HEK293 (cell line): ENCODE measurements around the gene LXN.

Source experiments
- CTCF ChIA-PET: fragments of 350-600 bp; formaldehyde crosslinking; extraction: SDS; loops from one replicate; lab custom pipeline; 2021; ENCODE audit warnings: antibody characterized with exemption; lab: Yijun Ruan, JAX
- POLR2A ChIA-PET: fragments of 300-600 bp; formaldehyde crosslinking; extraction: SDS; loops from one replicate; lab custom pipeline; 2020; ENCODE audit warnings: antibody characterized with exemption, inconsistent platforms; lab: Yijun Ruan, JAX
- H3K27ac ChIP-seq: fragments of 200-500 bp; sonication (Bioruptor generic); 2 replicates; pipeline ENCODE4 v1.5.1; 2014; ENCODE audit warnings: low read depth, low read length, control low read depth, inconsistent platforms; ENCODE audit errors: extremely low read depth
- H3K36me3 ChIP-seq, 2 experiments: fragments of 200-500 bp in 1 of 2; sonication (Bioruptor generic) in 1 of 2; 1 replicate in 1 of 2; 2 replicates in 1 of 2; pipeline ENCODE4 v1.5.1; 2014 to 2017; ENCODE audit warnings: inconsistent platforms in 2 of 2, low read length in 2 of 2; ENCODE audit not compliant: control insufficient read depth in 2 of 2, insufficient read depth in 1 of 2
- H3K4me1 ChIP-seq: fragments of 200-500 bp; sonication (Bioruptor generic); 2 replicates; pipeline ENCODE4 v1.5.1; 2014; ENCODE audit warnings: mild to moderate bottlenecking, low read length, inconsistent platforms; ENCODE audit not compliant: control insufficient read depth, insufficient read depth
- H3K4me3 ChIP-seq: 2 replicates; pipeline ENCODE4 v1.5.1; 2011; ENCODE audit warnings: low read depth, mild to moderate bottlenecking, control low read depth, low read length, moderate library complexity
- H3K9me3 ChIP-seq: fragments of 200-500 bp; sonication (Bioruptor generic); 2 replicates; pipeline ENCODE4 v1.5.1; 2014; ENCODE audit warnings: low read depth, low read length, inconsistent platforms; ENCODE audit not compliant: control insufficient read depth, insufficient read depth
- HOXA7 ChIP-seq: sonication (generic); formaldehyde crosslinking; IDR thresholded peaks from 2 replicates; pipeline ENCODE4 v1.8.1; 2022; ENCODE audit warnings: missing genetic modification reagents, borderline replicate concordance
- KLF1 ChIP-seq: fragments of 450-650 bp; formaldehyde crosslinking; IDR thresholded peaks from 2 replicates; pipeline ENCODE4 v1.5.1; 2016; ENCODE audit warnings: missing biosample characterization, missing genetic modification characterization
- PRDM2 ChIP-seq: fragments of 450-650 bp; formaldehyde crosslinking; IDR thresholded peaks from 2 replicates; pipeline ENCODE4 v1.5.1; 2016; ENCODE audit warnings: missing biosample characterization, missing genetic modification characterization, borderline replicate concordance
- TRIM28 ChIP-seq: IDR thresholded peaks from 2 replicates; pipeline ENCODE4 v1.6.1; 2011; ENCODE audit warnings: low read length, control low read depth, borderline replicate concordance
- ZNF114 ChIP-seq: fragments of 450-650 bp; formaldehyde crosslinking; IDR thresholded peaks from 2 replicates; pipeline ENCODE4 v1.5.0; 2017; ENCODE audit warnings: missing biosample characterization, missing genetic modification characterization
- ZNF211 ChIP-seq: fragments of 450-650 bp; formaldehyde crosslinking; IDR thresholded peaks from 2 replicates; pipeline ENCODE4 v1.5.1; 2016; ENCODE audit warnings: low read depth, missing biosample characterization, missing genetic modification characterization
- ZNF350 ChIP-seq: fragments of 450-650 bp; formaldehyde crosslinking; IDR thresholded peaks from 2 replicates; pipeline ENCODE4 v1.5.0; 2017; ENCODE audit warnings: missing biosample characterization, mild to moderate bottlenecking, missing genetic modification characterization
- ZNF37A ChIP-seq: fragments of 450-650 bp; IDR thresholded peaks from 2 replicates; pipeline ENCODE4 v1.5.1; 2018; ENCODE audit warnings: missing biosample characterization, missing genetic modification characterization
- ZNF426 ChIP-seq: fragments of 450-650 bp; formaldehyde crosslinking; IDR thresholded peaks from 2 replicates; pipeline ENCODE4 v1.5.1; 2017; ENCODE audit warnings: missing biosample characterization, missing genetic modification characterization, mild to moderate bottlenecking, inconsistent platforms, moderate library complexity
- ZNF529 ChIP-seq: fragments of 450-650 bp; formaldehyde crosslinking; IDR thresholded peaks from 2 replicates; pipeline ENCODE4 v1.5.1; 2017; ENCODE audit warnings: missing genetic modification characterization, missing biosample characterization; ENCODE audit not compliant: insufficient replicate concordance
- ZNF555 ChIP-seq: fragments of 450-650 bp; formaldehyde crosslinking; conservative IDR thresholded peaks from 2 replicates; pipeline ENCODE4 v1.5.1; 2017; ENCODE audit warnings: missing biosample characterization, mild to moderate bottlenecking, missing genetic modification characterization, inconsistent platforms
- ZNF610 ChIP-seq: fragments of 450-650 bp; formaldehyde crosslinking; IDR thresholded peaks from 2 replicates; pipeline ENCODE4 v1.5.1; 2016; ENCODE audit warnings: missing biosample characterization, missing genetic modification characterization, borderline replicate concordance
- ZNF629 ChIP-seq: fragments of 450-650 bp; formaldehyde crosslinking; IDR thresholded peaks from 2 replicates; pipeline ENCODE4 v1.5.1; 2017; ENCODE audit warnings: missing biosample characterization, missing genetic modification characterization
- ZNF664 ChIP-seq: fragments of 450-650 bp; formaldehyde crosslinking; IDR thresholded peaks from 2 replicates; pipeline ENCODE4 v1.5.1; 2016; ENCODE audit warnings: missing biosample characterization, missing genetic modification characterization
- ZNF768 ChIP-seq: fragments of 450-650 bp; formaldehyde crosslinking; IDR thresholded peaks from 2 replicates; pipeline ENCODE4 v1.5.1; 2018; ENCODE audit warnings: missing biosample characterization, mild to moderate bottlenecking, missing genetic modification characterization
- ZNF791 ChIP-seq: fragments of 450-650 bp; formaldehyde crosslinking; IDR thresholded peaks from 2 replicates; pipeline ENCODE4 v1.5.1; 2016; ENCODE audit warnings: missing biosample characterization, missing genetic modification characterization
- TF ChIP-seq, protein P1 (sequence below): fragments of 450-650 bp; formaldehyde crosslinking; IDR thresholded peaks from 2 replicates; pipeline ENCODE4 v1.5.1; 2016; ENCODE audit warnings: missing biosample characterization, missing genetic modification characterization
- TF ChIP-seq, protein P2 (sequence below): fragments of 450-650 bp; formaldehyde crosslinking; IDR thresholded peaks from 2 replicates; pipeline ENCODE4 v1.5.0; 2017; ENCODE audit warnings: missing biosample characterization, missing genetic modification characterization, borderline replicate concordance
- TF ChIP-seq, protein P3 (sequence below): fragments of 450-650 bp; formaldehyde crosslinking; IDR thresholded peaks from 2 replicates; pipeline ENCODE4 v1.5.1; 2016; ENCODE audit warnings: missing biosample characterization, missing genetic modification characterization

LXN gene

DNA sequence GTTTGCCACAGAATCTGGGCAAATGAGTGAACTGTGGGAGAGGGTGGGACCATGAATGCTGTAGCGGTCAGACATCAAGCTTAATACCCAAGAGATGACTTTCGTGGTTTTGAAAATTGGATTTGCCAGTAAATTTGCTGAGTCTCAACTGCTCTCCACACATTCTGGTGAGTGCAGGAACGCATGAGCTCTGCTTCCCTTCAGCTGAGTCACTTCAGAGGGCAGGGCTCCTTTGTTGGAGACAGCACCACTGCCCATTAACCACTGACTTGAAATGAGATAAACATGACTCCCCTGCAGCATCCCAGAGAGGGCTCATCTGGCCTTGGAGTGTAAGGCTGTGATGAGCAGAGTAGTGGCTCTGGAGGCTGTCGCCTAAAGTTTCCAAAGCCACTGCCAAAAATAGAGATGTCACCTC lies 37.2 kb upstream of the LXN start:
- H3K4me1 ChIP-seq: no peaks in the 10 kb centered on the region
- CTCF ChIA-PET: no interaction called here
- TF ChIP-seq ZNF114 (tag by site-specific recombination) (no peak), ZNF791 (tag by site-specific recombination) (no peak), TRIM28 (no peak), ZNF610 (tag by site-specific recombination) (no peak), ZNF350 (tag by site-specific recombination) (no peak), PRDM2 (tag by site-specific recombination) (no peak), ZNF37A (tag by site-specific recombination) (no peak)
- TF ChIP-seq, all 188 proteins: peak for 0
- Histone ChIP-seq H3K4me3 (no peak overlapping the region), H3K9me3 (no peaks in the 10 kb centered on the region), H3K27ac (no peak overlapping the region), H3K36me3 (peaks cover 0 to 23% of the 10 kb centered on the region in 2 experiments; a peak in 2 of 3 replicates)
- POLR2A ChIA-PET: no interaction called here

DNA sequence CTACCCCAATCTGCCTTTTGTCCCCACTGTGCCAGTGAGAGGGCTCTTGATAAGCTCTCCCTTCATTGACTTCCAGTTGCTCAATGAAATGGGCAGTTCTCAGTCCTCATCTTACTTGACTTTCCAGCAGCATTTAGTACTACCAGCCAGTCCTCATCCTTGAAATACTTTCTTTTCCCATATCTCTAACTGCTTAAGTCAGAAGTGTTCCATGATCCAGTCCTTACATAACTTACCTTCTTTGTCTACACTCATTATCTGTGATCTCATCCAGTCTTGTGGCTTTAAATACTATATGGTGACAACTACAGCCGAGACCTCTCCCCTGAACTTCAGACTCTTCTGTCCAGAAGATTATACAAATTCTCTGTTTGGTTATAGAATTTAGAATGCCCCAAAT lies 31.1 kb upstream of the LXN start:
- Histone ChIP-seq H3K27ac (no peak overlapping the region), H3K9me3 (no peaks in the 10 kb centered on the region), H3K4me3 (no peak overlapping the region), H3K4me1 (no peaks in the 10 kb centered on the region), H3K36me3 (peaks cover 0 to 13% of the 10 kb centered on the region in 2 experiments; a peak in 2 of 3 replicates)
- CTCF ChIA-PET: interaction anchor here (1.5 kb wide), 1 partner anchor 24 kb away, joined by 8 read pairs; no protein-coding TSS in a partner anchor
- POLR2A ChIA-PET: no interaction called here
- TF ChIP-seq ZNF768 (tag by site-specific recombination) (no peak), ZNF664 (no peak), ZNF629 (tag by site-specific recombination) (no peak), ZNF350 (tag by site-specific recombination) (no peak), ZNF555 (tag by site-specific recombination) (no peak), ZNF529 (tag by site-specific recombination) (no peak), KLF1 (tag by site-specific recombination) (no peak), ZNF426 (tag by site-specific recombination) (no peak), HOXA7 (no peak), ZNF211 (tag by site-specific recombination) (no peak)
- TF ChIP-seq, protein P1, sequence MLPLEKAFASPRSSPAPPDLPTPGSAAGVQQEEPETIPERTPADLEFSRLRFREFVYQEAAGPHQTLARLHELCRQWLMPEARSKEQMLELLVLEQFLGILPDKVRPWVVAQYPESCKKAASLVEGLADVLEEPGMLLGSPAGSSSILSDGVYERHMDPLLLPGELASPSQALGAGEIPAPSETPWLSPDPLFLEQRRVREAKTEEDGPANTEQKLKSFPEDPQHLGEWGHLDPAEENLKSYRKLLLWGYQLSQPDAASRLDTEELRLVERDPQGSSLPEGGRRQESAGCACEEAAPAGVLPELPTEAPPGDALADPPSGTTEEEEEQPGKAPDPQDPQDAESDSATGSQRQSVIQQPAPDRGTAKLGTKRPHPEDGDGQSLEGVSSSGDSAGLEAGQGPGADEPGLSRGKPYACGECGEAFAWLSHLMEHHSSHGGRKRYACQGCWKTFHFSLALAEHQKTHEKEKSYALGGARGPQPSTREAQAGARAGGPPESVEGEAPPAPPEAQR (tag by site-specific recombination): no peak
- TF ChIP-seq, protein P2, sequence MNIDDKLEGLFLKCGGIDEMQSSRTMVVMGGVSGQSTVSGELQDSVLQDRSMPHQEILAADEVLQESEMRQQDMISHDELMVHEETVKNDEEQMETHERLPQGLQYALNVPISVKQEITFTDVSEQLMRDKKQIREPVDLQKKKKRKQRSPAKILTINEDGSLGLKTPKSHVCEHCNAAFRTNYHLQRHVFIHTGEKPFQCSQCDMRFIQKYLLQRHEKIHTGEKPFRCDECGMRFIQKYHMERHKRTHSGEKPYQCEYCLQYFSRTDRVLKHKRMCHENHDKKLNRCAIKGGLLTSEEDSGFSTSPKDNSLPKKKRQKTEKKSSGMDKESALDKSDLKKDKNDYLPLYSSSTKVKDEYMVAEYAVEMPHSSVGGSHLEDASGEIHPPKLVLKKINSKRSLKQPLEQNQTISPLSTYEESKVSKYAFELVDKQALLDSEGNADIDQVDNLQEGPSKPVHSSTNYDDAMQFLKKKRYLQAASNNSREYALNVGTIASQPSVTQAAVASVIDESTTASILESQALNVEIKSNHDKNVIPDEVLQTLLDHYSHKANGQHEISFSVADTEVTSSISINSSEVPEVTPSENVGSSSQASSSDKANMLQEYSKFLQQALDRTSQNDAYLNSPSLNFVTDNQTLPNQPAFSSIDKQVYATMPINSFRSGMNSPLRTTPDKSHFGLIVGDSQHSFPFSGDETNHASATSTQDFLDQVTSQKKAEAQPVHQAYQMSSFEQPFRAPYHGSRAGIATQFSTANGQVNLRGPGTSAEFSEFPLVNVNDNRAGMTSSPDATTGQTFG (tag by site-specific recombination): no peak
- TF ChIP-seq, protein P3, sequence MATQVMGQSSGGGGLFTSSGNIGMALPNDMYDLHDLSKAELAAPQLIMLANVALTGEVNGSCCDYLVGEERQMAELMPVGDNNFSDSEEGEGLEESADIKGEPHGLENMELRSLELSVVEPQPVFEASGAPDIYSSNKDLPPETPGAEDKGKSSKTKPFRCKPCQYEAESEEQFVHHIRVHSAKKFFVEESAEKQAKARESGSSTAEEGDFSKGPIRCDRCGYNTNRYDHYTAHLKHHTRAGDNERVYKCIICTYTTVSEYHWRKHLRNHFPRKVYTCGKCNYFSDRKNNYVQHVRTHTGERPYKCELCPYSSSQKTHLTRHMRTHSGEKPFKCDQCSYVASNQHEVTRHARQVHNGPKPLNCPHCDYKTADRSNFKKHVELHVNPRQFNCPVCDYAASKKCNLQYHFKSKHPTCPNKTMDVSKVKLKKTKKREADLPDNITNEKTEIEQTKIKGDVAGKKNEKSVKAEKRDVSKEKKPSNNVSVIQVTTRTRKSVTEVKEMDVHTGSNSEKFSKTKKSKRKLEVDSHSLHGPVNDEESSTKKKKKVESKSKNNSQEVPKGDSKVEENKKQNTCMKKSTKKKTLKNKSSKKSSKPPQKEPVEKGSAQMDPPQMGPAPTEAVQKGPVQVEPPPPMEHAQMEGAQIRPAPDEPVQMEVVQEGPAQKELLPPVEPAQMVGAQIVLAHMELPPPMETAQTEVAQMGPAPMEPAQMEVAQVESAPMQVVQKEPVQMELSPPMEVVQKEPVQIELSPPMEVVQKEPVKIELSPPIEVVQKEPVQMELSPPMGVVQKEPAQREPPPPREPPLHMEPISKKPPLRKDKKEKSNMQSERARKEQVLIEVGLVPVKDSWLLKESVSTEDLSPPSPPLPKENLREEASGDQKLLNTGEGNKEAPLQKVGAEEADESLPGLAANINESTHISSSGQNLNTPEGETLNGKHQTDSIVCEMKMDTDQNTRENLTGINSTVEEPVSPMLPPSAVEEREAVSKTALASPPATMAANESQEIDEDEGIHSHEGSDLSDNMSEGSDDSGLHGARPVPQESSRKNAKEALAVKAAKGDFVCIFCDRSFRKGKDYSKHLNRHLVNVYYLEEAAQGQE: no peak
